Activated T-helper 1 cell treated with anti-CD3 and anti-CD28 coated beads, Interleukin-2, amount 50 U/mL, for 16 hours (primary cell): ENCODE data around the gene LGALS1.
"Not testable (repeated sequence)": the region's sequence is repeated elsewhere in the genome, so short reads cannot be mapped to it uniquely, and the experiment has no call there.

ENCODE experiments used
- DNase-seq, 2 donors: peaks; one replicate each; pipeline ENCODE4 v3.0.0-alpha.2; 2020; ENCODE audit warnings: low read depth in 1 of 2, low spot score in 1 of 2

LGALS1 gene

GRCh38 chr22:37717235-37717634 lies 41.8 kb downstream of the LGALS1 start:
- not testable (repeated sequence) for DNase-seq

GRCh38 chr22:37717746-37718305 lies 42.4 kb downstream of the LGALS1 start:
- DNase-seq = not testable (repeated sequence)

GRCh38 chr22:37725551-37726240 lies 50.3 kb downstream of the LGALS1 start:
- DNase-seq = no peak

- no peak for DNase-seq
Observed at GRCh38 chr22:37726241-37726887, 50.9 kb downstream of the LGALS1 start.

GRCh38 chr22:37728620-37729019 lies 53.2 kb downstream of the LGALS1 start:
- DNase-seq = no peak
